Lung (tissue), 12 donors: Measurements from ENCODE around the gene UBE2F. TPM values are rescaled to one million over a fixed set of nuclear protein-coding genes. Genes with fewer than 3 reads are reported as not detected.

Experiments
- ATAC-seq: fragments of 200-7000 bp; cut with Tn5 transposase; one replicate; pipeline ENCODE4 v1.9.1; 2020; ENCODE audit warnings: moderate number of reproducible peaks; ENCODE audit not compliant: insufficient read depth, low FRiP score
- DNase-seq, 3 donors: peaks; one replicate each; pipeline ENCODE4 v3.0.0-alpha.2; 2013 to 2017
- H3K27ac ChIP-seq, 2 donors: one replicate each; pipeline ENCODE4 v1.5.1; 2013; ENCODE audit warnings: mild to moderate bottlenecking in 2 of 2, moderate library complexity in 2 of 2, control low read depth in 1 of 2, inconsistent platforms in 1 of 2, low read depth in 1 of 2, low read length in 1 of 2
- H3K27me3 ChIP-seq, 3 donors: one replicate each; pipeline ENCODE4 v1.5.1; 2013; ENCODE audit warnings: low read length in 2 of 3; ENCODE audit not compliant: control insufficient read depth in 3 of 3, insufficient read depth in 3 of 3
- H3K36me3 ChIP-seq, 4 donors: one replicate each; pipeline ENCODE4 v1.5.1; 2013; ENCODE audit warnings: low read length in 4 of 4, mild to moderate bottlenecking in 1 of 4, moderate library complexity in 1 of 4; ENCODE audit not compliant: control insufficient read depth in 4 of 4, insufficient read depth in 4 of 4
- H3K4me1 ChIP-seq, 5 donors: one replicate each; pipeline ENCODE4 v1.5.1; 2013; ENCODE audit warnings: low read length in 5 of 5, mild to moderate bottlenecking in 2 of 5, moderate library complexity in 1 of 5; ENCODE audit not compliant: control insufficient read depth in 5 of 5, insufficient read depth in 5 of 5
- H3K4me3 ChIP-seq: one replicate; pipeline ENCODE4 v1.5.1; 2013; ENCODE audit warnings: mild to moderate bottlenecking, control low read depth, moderate library complexity
- H3K9ac ChIP-seq, 2 donors: one replicate each; pipeline ENCODE4 v1.5.1; 2013; ENCODE audit warnings: low read length in 2 of 2, control low read depth in 1 of 2; ENCODE audit not compliant: insufficient read depth in 1 of 2
- H3K9me3 ChIP-seq, 4 donors: one replicate each; pipeline ENCODE4 v1.5.1; 2013; ENCODE audit warnings: low read length in 3 of 4, mild to moderate bottlenecking in 1 of 4, moderate library complexity in 1 of 4; ENCODE audit not compliant: control insufficient read depth in 4 of 4, insufficient read depth in 3 of 4
- CTCF ChIP-seq: IDR thresholded peaks from 2 replicates; pipeline ENCODE4 v1.5.1; 2012; ENCODE audit warnings: mild to moderate bottlenecking; ENCODE audit errors: control extremely low read depth, extremely low read depth
- WGBS, 2 donors: extraction: QIAGEN DNeasy Blood & Tissue Kit; methylation state at CpG; one replicate each; pipeline ENCODE4 v1.1.7; 2013; 5-methylcytosine and 5-hydroxymethylcytosine counted together
- polyA plus RNA-seq, 2 donors: library from polyadenylated mRNA; stranded (reverse); fragments of 200-250 nt; gene quantifications; one replicate each; pipeline ENCODE4 v1.2.1, GENCODE V29; 2013
- total RNA-seq, 2 donors: library from RNA; depleted of rRNA in 1 of 2; stranded (reverse); fragments of >200 nt in 1 of 2; gene quantifications; one replicate each; pipeline ENCODE4 v1.2.1, GENCODE V29; 2014 to 2021
- donor health status: control.
- donor health status: control.
- donor health status: Bipolar disorder and iron deficiency.
- donor health status: healthy.
- donor health status: DM: yes; HTN: yes; CAD: no.

UBE2F gene
- total and polyA plus RNA-seq, 4 donors: 30.3 to 63.3 (median 46.8) TPM

- Histone ChIP-seq H3K4me1 (no peaks in the 10 kb centered on the region), H3K27ac (no peak overlapping the region), H3K4me3 (no peak overlapping the region), H3K9me3 (no peaks in the 10 kb centered on the region), H3K9ac (no peak overlapping the region), H3K27me3 (no peaks in the 10 kb centered on the region), H3K36me3 (peaks cover 4 to 14% (median 10%) of the 10 kb centered on the region in 4 donors)
- DNase-seq (no peak), ATAC-seq (no peak)
- WGBS, 2 donors: 88% methylated on average over 10 of the region's 10 CpGs
- TF ChIP-seq CTCF: no peak
These were observed 102.4 kb downstream of the UBE2F start for GRCh38 chr2:238069021-238069709.

GRCh38 chr2:238069877-238070276 lies 103.1 kb downstream of the UBE2F start:
- DNase-seq (no peak), ATAC-seq (no peak)
- H3K9me3 ChIP-seq: no peaks in the 10 kb centered on the region
- H3K4me3 ChIP-seq: no peak overlapping the region
- no peaks in the 10 kb centered on the region for H3K27me3 ChIP-seq
- peaks cover 4 to 15% (median 10%) of the 10 kb centered on the region in 4 donors for H3K36me3 ChIP-seq
- WGBS, 2 donors: 95 to 97% methylated on average over 9 of the region's 9 CpGs
- no peak for TF ChIP-seq CTCF
- no peak overlapping the region for H3K9ac ChIP-seq
- no peaks in the 10 kb centered on the region for H3K4me1 ChIP-seq
- H3K27ac ChIP-seq: no peak overlapping the region

- H3K4me1 ChIP-seq: no peaks in the 10 kb centered on the region
- no peaks in the 10 kb centered on the region for H3K27me3 ChIP-seq
- no peak for DNase-seq
- H3K9ac ChIP-seq: no peak overlapping the region
- no peak for TF ChIP-seq CTCF
- no peaks in the 10 kb centered on the region for H3K9me3 ChIP-seq
- peaks cover 3 to 9% (median 6%) of the 10 kb centered on the region in 4 donors for H3K36me3 ChIP-seq
- no peak overlapping the region for H3K4me3 ChIP-seq
- no peak for ATAC-seq
- no peak overlapping the region for H3K27ac ChIP-seq
These were observed 108.6 kb downstream of the UBE2F start for GRCh38 chr2:238075397-238075796.

GRCh38 chr2:238077292-238077691 lies 110.5 kb downstream of the UBE2F start:
- ATAC-seq (no peak), DNase-seq (no peak)
- H3K36me3 ChIP-seq: peaks cover 0 to 9% (median 3%) of the 10 kb centered on the region in 4 donors
- H3K9me3 ChIP-seq: no peaks in the 10 kb centered on the region
- no peak overlapping the region for H3K27ac ChIP-seq
- no peaks in the 10 kb centered on the region for H3K27me3 ChIP-seq
- no peak for TF ChIP-seq CTCF
- 90 to 92% methylated on average over 1 of the region's 1 CpG for WGBS, 2 donors
- no peak overlapping the region for H3K9ac ChIP-seq
- no peak overlapping the region for H3K4me3 ChIP-seq
- H3K4me1 ChIP-seq: no peaks in the 10 kb centered on the region
